ENCODE results near the gene GNAQ.

DNA sequence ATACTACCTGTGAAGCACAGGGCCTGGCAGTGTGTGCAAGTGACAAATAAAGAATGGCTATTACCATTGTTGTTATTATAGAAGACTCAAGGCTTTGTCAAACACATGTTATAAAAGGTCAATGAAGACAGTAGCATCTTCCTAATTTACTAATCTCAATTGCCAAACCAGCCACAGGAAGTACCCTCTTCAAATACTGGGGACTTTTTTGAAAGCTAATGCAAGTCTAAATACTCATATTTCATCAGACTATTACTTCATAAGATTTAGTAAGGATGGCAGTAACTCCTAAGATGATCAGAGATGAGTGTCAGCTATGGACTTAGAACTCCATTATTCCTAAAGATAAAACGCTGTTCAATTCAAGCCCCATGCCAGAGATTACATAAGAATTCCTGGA, 43.0 kb downstream of the GNAQ start:
- TF ChIP-seq POLR2A (IDR thresholded peaks at IDR 0.05), result no peak
- TF ChIP-seq CTCF (IDR thresholded peaks at IDR 0.05), result no peak
